Fibroblast of lung (primary cell): Measurements from ENCODE around the gene GIGYF2. TPM values are rescaled to one million over a fixed set of nuclear protein-coding genes. Genes with fewer than 3 reads are reported as not detected.

Experiments used
- DNase-seq, 2 donors: peaks; one replicate each; pipeline versions ENCODE4 v3.0.0 to v3.0.0-alpha.2; 2010; ENCODE audit warnings: low read depth in 2 of 2
- H2AFZ ChIP-seq: 2 replicates; pipeline ENCODE4 v1.5.1; 2012; ENCODE audit warnings: low read length, control low read depth, inconsistent platforms
- H3K27ac ChIP-seq: 2 replicates; pipeline ENCODE4 v1.5.1; 2011; ENCODE audit warnings: low read length, control low read depth; ENCODE audit not compliant: insufficient read depth
- H3K27me3 ChIP-seq: 2 replicates; pipeline ENCODE4 v1.5.1; 2011; ENCODE audit warnings: mild to moderate bottlenecking, low read length; ENCODE audit not compliant: control insufficient read depth, insufficient read depth
- H3K36me3 ChIP-seq: 2 replicates; pipeline ENCODE4 v1.5.1; 2011; ENCODE audit warnings: low read length; ENCODE audit not compliant: control insufficient read depth, insufficient read depth
- H3K4me1 ChIP-seq: 2 replicates; pipeline ENCODE4 v1.5.1; 2011; ENCODE audit warnings: low read length; ENCODE audit not compliant: control insufficient read depth, insufficient read depth; ENCODE audit errors: extremely low read depth
- H3K4me2 ChIP-seq: 2 replicates; pipeline ENCODE4 v1.5.1; 2011; ENCODE audit warnings: low read length, control low read depth; ENCODE audit not compliant: insufficient read depth; ENCODE audit errors: extremely low read depth
- H3K4me3 ChIP-seq, 4 experiments: fragments of 200-600 bp in 1 of 4; sonication (generic) in 1 of 4; replicated peaks in 1 of 4; 2 replicates each; pipeline ENCODE4 v1.5.1; 2011 to 2016; ENCODE audit warnings: low read length in 4 of 4, low read depth in 3 of 4, mild to moderate bottlenecking in 3 of 4, control low read depth in 2 of 4, inconsistent platforms in 1 of 4, mixed read lengths in 1 of 4; ENCODE audit not compliant: insufficient read depth in 1 of 4; ENCODE audit errors: control extremely low read depth in 1 of 4
- H3K79me2 ChIP-seq: 2 replicates; pipeline ENCODE4 v1.5.1; 2012; ENCODE audit warnings: mild to moderate bottlenecking, low read length, inconsistent platforms; ENCODE audit not compliant: control insufficient read depth, insufficient read depth
- H3K9ac ChIP-seq: 2 replicates; pipeline ENCODE4 v1.5.1; 2011; ENCODE audit warnings: mild to moderate bottlenecking, low read length, control low read depth; ENCODE audit not compliant: insufficient read depth
- H3K9me3 ChIP-seq: 2 replicates; pipeline ENCODE4 v1.5.1; 2012; ENCODE audit warnings: low read depth, low read length; ENCODE audit not compliant: control insufficient read depth, insufficient read depth
- H4K20me1 ChIP-seq: 2 replicates; pipeline ENCODE4 v1.5.1; 2011; ENCODE audit warnings: low read length; ENCODE audit not compliant: control insufficient read depth, insufficient read depth; ENCODE audit errors: extremely low read depth
- EZH2 ChIP-seq: IDR thresholded peaks from 2 replicates; pipeline ENCODE4 v1.5.1; 2012; ENCODE audit warnings: low read length, control low read depth, mild to moderate bottlenecking; ENCODE audit errors: missing control alignments
- polyA plus RNA-seq, 2 donors: library from polyadenylated mRNA; depleted of rRNA in 1 of 2; stranded (reverse) in 1 of 2; unstranded in 1 of 2; fragments of >200 nt; gene quantifications; 2 replicates each; pipeline ENCODE4 v1.2.1, GENCODE V29; 2011 to 2012; ENCODE audit warnings: missing spikeins in 1 of 2
- total RNA-seq: library from RNA; depleted of rRNA; stranded (reverse); fragments of >200 nt; gene quantifications from 2 replicates; pipeline ENCODE4 v1.2.1, GENCODE V29; 2014
- TF ChIP-seq, protein P1 (sequence below), 2 donors: IDR thresholded peaks in 1 of 2; conservative IDR thresholded peaks in 1 of 2; 1 replicate in 1 of 2; 2 replicates in 1 of 2; pipeline ENCODE4 v1.5.1; 2011 to 2012; ENCODE audit warnings: low read length in 2 of 2, control low read depth in 1 of 2, inconsistent platforms in 1 of 2, low read depth in 1 of 2, mild to moderate bottlenecking in 1 of 2

The GIGYF2 gene
- total and polyA plus RNA-seq, 2 donors (not counting 1 experiment from before 2014, with no cell fraction given), result 31.1 to 64.7 TPM

GRCh38 chr2:232771870-232772269 lies 74.7 kb downstream of the GIGYF2 start:
- no peak overlapping the region for H3K4me2 ChIP-seq
- H3K27ac ChIP-seq, result no peak overlapping the region
- TF ChIP-seq, protein P1, sequence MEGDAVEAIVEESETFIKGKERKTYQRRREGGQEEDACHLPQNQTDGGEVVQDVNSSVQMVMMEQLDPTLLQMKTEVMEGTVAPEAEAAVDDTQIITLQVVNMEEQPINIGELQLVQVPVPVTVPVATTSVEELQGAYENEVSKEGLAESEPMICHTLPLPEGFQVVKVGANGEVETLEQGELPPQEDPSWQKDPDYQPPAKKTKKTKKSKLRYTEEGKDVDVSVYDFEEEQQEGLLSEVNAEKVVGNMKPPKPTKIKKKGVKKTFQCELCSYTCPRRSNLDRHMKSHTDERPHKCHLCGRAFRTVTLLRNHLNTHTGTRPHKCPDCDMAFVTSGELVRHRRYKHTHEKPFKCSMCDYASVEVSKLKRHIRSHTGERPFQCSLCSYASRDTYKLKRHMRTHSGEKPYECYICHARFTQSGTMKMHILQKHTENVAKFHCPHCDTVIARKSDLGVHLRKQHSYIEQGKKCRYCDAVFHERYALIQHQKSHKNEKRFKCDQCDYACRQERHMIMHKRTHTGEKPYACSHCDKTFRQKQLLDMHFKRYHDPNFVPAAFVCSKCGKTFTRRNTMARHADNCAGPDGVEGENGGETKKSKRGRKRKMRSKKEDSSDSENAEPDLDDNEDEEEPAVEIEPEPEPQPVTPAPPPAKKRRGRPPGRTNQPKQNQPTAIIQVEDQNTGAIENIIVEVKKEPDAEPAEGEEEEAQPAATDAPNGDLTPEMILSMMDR (conservative IDR thresholded peaks at IDR 0.05 in 1 of 2, IDR thresholded peaks at IDR 0.05 in 1 of 2; ENCODE audit: low read depth in 1 of 2, low read length in 2 of 2), result no peak
- no peak for TF ChIP-seq EZH2
- no peaks in the 10 kb centered on the region for H3K79me2 ChIP-seq
- no peaks in the 10 kb centered on the region for H3K9me3 ChIP-seq
- H3K27me3 ChIP-seq, result no peaks in the 10 kb centered on the region
- DNase-seq, result no peak
- no peak overlapping the region for H3K9ac ChIP-seq
- H2AFZ ChIP-seq, result no peak overlapping the region
- H3K36me3 ChIP-seq, result peaks cover 9% of the 10 kb centered on the region
- no peak overlapping the region for H3K4me3 ChIP-seq
- no peaks in the 10 kb centered on the region for H3K4me1 ChIP-seq
- H4K20me1 ChIP-seq, result no peaks in the 10 kb centered on the region

GRCh38 chr2:232772531-232772930 lies 75.4 kb downstream of the GIGYF2 start:
- Histone ChIP-seq H2AFZ (no peak overlapping the region), H3K4me2 (no peak overlapping the region), H3K4me1 (no peaks in the 10 kb centered on the region), H3K79me2 (no peaks in the 10 kb centered on the region), H3K9me3 (no peaks in the 10 kb centered on the region), H3K4me3 (no peak overlapping the region), H3K9ac (no peak overlapping the region), H3K27me3 (no peaks in the 10 kb centered on the region), H3K27ac (no peak overlapping the region), H3K36me3 (peaks cover 9% of the 10 kb centered on the region), H4K20me1 (no peaks in the 10 kb centered on the region)
- TF ChIP-seq, protein P1 (conservative IDR thresholded peaks at IDR 0.05 in 1 of 2, IDR thresholded peaks at IDR 0.05 in 1 of 2; ENCODE audit: low read depth in 1 of 2, low read length in 2 of 2), result no peak
- TF ChIP-seq EZH2, result no peak
- DNase-seq, result no peak

- no peak overlapping the region for H3K4me3 ChIP-seq
- no peak for DNase-seq
- no peak overlapping the region for H3K4me2 ChIP-seq
- H3K79me2 ChIP-seq, result no peaks in the 10 kb centered on the region
- H3K36me3 ChIP-seq, result peaks cover 5% of the 10 kb centered on the region
- TF ChIP-seq, protein P1 (conservative IDR thresholded peaks at IDR 0.05 in 1 of 2, IDR thresholded peaks at IDR 0.05 in 1 of 2; ENCODE audit: low read depth in 1 of 2, low read length in 2 of 2), result no peak
- no peak for TF ChIP-seq EZH2
- H3K27ac ChIP-seq, result no peak overlapping the region
- H3K4me1 ChIP-seq, result no peaks in the 10 kb centered on the region
- H3K27me3 ChIP-seq, result no peaks in the 10 kb centered on the region
- no peaks in the 10 kb centered on the region for H3K9me3 ChIP-seq
- H2AFZ ChIP-seq, result no peak overlapping the region
- no peak overlapping the region for H3K9ac ChIP-seq
- no peaks in the 10 kb centered on the region for H4K20me1 ChIP-seq
These were observed 76.7 kb downstream of the GIGYF2 start for GRCh38 chr2:232773815-232774214.
